ENCODE data around the gene CDH18. TPM values are rescaled to one million over a fixed set of nuclear protein-coding genes. Genes with fewer than 3 reads are reported as not detected.

Gene CDH18
- total RNA-seq, 2 experiments from 2014 or later: not detected

DNA sequence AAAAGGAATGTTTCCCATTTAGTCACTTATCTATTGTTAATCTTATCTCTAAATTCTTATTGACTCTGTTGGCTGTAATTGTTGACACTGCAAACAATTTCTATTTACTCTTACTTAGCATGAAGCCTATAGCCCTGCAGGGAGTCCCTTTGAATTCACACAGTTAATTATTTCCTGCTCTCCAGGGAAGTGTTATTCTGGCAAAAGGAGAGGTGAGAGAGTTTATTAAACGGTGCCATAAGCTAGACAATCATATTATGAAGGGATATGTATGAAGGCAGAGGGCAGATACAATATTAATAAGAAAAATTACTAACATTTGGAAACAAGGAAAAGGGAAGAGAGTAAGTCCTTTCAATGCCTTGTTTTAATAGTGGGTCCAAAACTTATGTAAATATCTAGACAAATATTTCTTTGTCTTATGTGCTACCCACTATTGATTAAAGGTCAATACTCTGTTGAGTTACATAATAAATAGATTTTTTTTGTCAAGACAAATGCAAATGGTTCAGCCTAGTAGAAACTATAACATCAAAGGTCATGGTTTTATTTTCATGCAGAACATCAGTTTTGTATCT is 107.1 kb downstream of the CDH18 start:
- Mint-ChIP-seq H3K9me3 (ENCODE audit: insufficient read depth) (peaks cover 9% of the 10 kb centered on the region), H3K4me1 (ENCODE audit: low read depth) (no peaks in the 10 kb centered on the region), H3K36me3 (ENCODE audit: low read depth) (no peaks in the 10 kb centered on the region), H3K27me3 (ENCODE audit: low read depth) (no peaks in the 10 kb centered on the region), H3K4me3 (no peak overlapping the region), H3K27ac (no peak overlapping the region)
- POLR2A ChIA-PET: no interaction called here
- DNase-seq: no peak
- CTCF ChIA-PET: no interaction called here
- ATAC-seq: no peak

- Mint-ChIP-seq H3K4me3 (no peak overlapping the region), H3K27ac (no peak overlapping the region), H3K27me3 (ENCODE audit: low read depth) (no peaks in the 10 kb centered on the region), H3K4me1 (ENCODE audit: low read depth) (no peaks in the 10 kb centered on the region), H3K9me3 (ENCODE audit: insufficient read depth) (peaks cover 9% of the 10 kb centered on the region), H3K36me3 (ENCODE audit: low read depth) (no peaks in the 10 kb centered on the region)
- CTCF ChIA-PET: no interaction called here
- DNase-seq (no peak), ATAC-seq (no peak)
- POLR2A ChIA-PET: no interaction called here
These were observed 107.5 kb downstream of the CDH18 start for GRCh38 chr5:19880458-19880857.

- DNase-seq: no peak
- Mint-ChIP-seq H3K9me3 (ENCODE audit: insufficient read depth) (peaks cover 28% of the 10 kb centered on the region), H3K36me3 (ENCODE audit: low read depth) (no peaks in the 10 kb centered on the region), H3K4me3 (no peak overlapping the region), H3K27me3 (ENCODE audit: low read depth) (no peaks in the 10 kb centered on the region), H3K27ac (no peak overlapping the region), H3K4me1 (ENCODE audit: low read depth) (no peaks in the 10 kb centered on the region)
- CTCF ChIA-PET: no interaction called here
- POLR2A ChIA-PET: no interaction called here
- no peak for ATAC-seq
These were observed 113.2 kb downstream of the CDH18 start for GRCh38 chr5:19874811-19875210.

DNA sequence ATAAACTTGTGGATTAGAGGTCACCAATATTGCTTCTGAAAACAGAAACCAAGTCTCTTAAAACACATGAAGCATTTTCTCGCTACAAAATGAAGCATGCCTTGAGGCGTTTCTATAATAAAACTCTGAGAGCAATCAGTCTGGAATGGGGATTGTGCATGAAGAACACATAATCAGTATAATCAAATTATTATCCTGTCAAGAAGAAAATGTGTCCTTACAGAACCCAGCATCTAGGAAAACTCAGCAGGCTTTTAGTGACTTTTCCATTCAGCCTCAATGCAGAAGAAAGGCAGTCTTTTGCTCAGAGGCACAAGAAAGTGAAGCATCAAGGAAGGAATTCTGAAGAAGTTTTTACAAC is 121.9 kb downstream of the CDH18 start:
- no peak overlapping the region for H3K4me3 Mint-ChIP-seq
- no peaks in the 10 kb centered on the region for H3K27me3 Mint-ChIP-seq (ENCODE audit: low read depth)
- H3K4me1 Mint-ChIP-seq (ENCODE audit: low read depth): no peaks in the 10 kb centered on the region
- H3K27ac Mint-ChIP-seq: no peak overlapping the region
- ChIA-PET POLR2A (no interaction called here), CTCF (no interaction called here)
- peaks cover 29% of the 10 kb centered on the region for H3K9me3 Mint-ChIP-seq (ENCODE audit: insufficient read depth)
- ATAC-seq: no peak
- DNase-seq: no peak
- no peaks in the 10 kb centered on the region for H3K36me3 Mint-ChIP-seq (ENCODE audit: low read depth)

GRCh38 chr5:19865336-19866089 is 122.5 kb downstream of the CDH18 start:
- DNase-seq (no peak), ATAC-seq (no peak)
- ChIA-PET CTCF (no interaction called here), POLR2A (no interaction called here)
- Mint-ChIP-seq H3K4me1 (ENCODE audit: low read depth) (no peaks in the 10 kb centered on the region), H3K27ac (no peak overlapping the region), H3K36me3 (ENCODE audit: low read depth) (no peaks in the 10 kb centered on the region), H3K27me3 (ENCODE audit: low read depth) (no peaks in the 10 kb centered on the region), H3K9me3 (ENCODE audit: insufficient read depth) (peaks cover 24% of the 10 kb centered on the region), H3K4me3 (no peak overlapping the region)

- H3K27ac Mint-ChIP-seq: no peak overlapping the region
- no peak for DNase-seq
- CTCF ChIA-PET: no interaction called here
- POLR2A ChIA-PET: no interaction called here
- no peaks in the 10 kb centered on the region for H3K4me1 Mint-ChIP-seq (ENCODE audit: low read depth)
- no peaks in the 10 kb centered on the region for H3K27me3 Mint-ChIP-seq (ENCODE audit: low read depth)
- ATAC-seq: no peak
- no peaks in the 10 kb centered on the region for H3K36me3 Mint-ChIP-seq (ENCODE audit: low read depth)
- H3K9me3 Mint-ChIP-seq (ENCODE audit: insufficient read depth): peaks cover 26% of the 10 kb centered on the region
- no peak overlapping the region for H3K4me3 Mint-ChIP-seq
These were observed 125.3 kb downstream of the CDH18 start for GRCh38 chr5:19862711-19863110.

GRCh38 chr5:19859020-19859419 is 129.0 kb downstream of the CDH18 start:
- DNase-seq (no peak), ATAC-seq (no peak)
- no peak overlapping the region for H3K27ac Mint-ChIP-seq
- ChIA-PET CTCF (no interaction called here), POLR2A (no interaction called here)
- no peak overlapping the region for H3K4me3 Mint-ChIP-seq
- peaks cover 11% of the 10 kb centered on the region for H3K9me3 Mint-ChIP-seq (ENCODE audit: insufficient read depth)
- H3K36me3 Mint-ChIP-seq (ENCODE audit: low read depth): no peaks in the 10 kb centered on the region
- no peaks in the 10 kb centered on the region for H3K27me3 Mint-ChIP-seq (ENCODE audit: low read depth)
- H3K4me1 Mint-ChIP-seq (ENCODE audit: low read depth): no peaks in the 10 kb centered on the region

- Mint-ChIP-seq H3K4me1 (ENCODE audit: low read depth) (no peaks in the 10 kb centered on the region), H3K9me3 (ENCODE audit: insufficient read depth) (peaks cover 3% of the 10 kb centered on the region), H3K36me3 (ENCODE audit: low read depth) (no peaks in the 10 kb centered on the region), H3K27me3 (ENCODE audit: low read depth) (no peaks in the 10 kb centered on the region), H3K27ac (no peak overlapping the region), H3K4me3 (no peak overlapping the region)
- no peak for ATAC-seq
- CTCF ChIA-PET: no interaction called here
- no peak for DNase-seq
- POLR2A ChIA-PET: no interaction called here
These were observed 132.1 kb downstream of the CDH18 start for GRCh38 chr5:19855931-19856330.

DNA sequence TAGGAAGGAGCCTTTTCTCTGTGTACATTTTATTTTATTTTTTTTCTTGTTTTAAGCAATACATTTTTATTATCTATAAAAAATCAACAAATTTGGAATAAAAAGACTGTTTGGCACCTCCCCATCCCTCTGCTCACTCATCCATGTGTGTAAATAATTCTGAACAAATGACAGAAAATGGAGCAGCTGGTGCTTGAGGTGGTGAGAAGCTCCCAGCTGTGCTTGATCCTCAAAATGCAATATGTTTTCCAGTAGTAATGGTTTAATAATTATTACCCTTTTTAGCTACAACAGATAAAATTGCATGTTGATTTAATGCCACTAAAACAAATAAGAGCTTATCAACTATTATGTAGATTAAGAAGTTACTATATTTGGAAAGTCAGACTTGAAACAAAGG is 132.5 kb downstream of the CDH18 start:
- CTCF ChIA-PET: no interaction called here
- ATAC-seq (no peak), DNase-seq (no peak)
- Mint-ChIP-seq H3K4me3 (no peak overlapping the region), H3K4me1 (ENCODE audit: low read depth) (no peaks in the 10 kb centered on the region), H3K27ac (no peak overlapping the region), H3K27me3 (ENCODE audit: low read depth) (no peaks in the 10 kb centered on the region), H3K9me3 (ENCODE audit: insufficient read depth) (peaks cover 3% of the 10 kb centered on the region), H3K36me3 (ENCODE audit: low read depth) (no peaks in the 10 kb centered on the region)
- POLR2A ChIA-PET: no interaction called here

GRCh38 chr5:19855031-19855430 is 133.0 kb downstream of the CDH18 start:
- Mint-ChIP-seq H3K27ac (no peak overlapping the region), H3K27me3 (ENCODE audit: low read depth) (no peaks in the 10 kb centered on the region), H3K4me3 (no peak overlapping the region), H3K9me3 (ENCODE audit: insufficient read depth) (peaks cover 3% of the 10 kb centered on the region), H3K36me3 (ENCODE audit: low read depth) (no peaks in the 10 kb centered on the region), H3K4me1 (ENCODE audit: low read depth) (no peaks in the 10 kb centered on the region)
- ChIA-PET CTCF (no interaction called here), POLR2A (no interaction called here)
- no peak for DNase-seq
- no peak for ATAC-seq

- ChIA-PET POLR2A (no interaction called here), CTCF (no interaction called here)
- no peak overlapping the region for H3K4me3 Mint-ChIP-seq
- H3K27ac Mint-ChIP-seq: no peak overlapping the region
- no peaks in the 10 kb centered on the region for H3K27me3 Mint-ChIP-seq (ENCODE audit: low read depth)
- peaks cover 3% of the 10 kb centered on the region for H3K9me3 Mint-ChIP-seq (ENCODE audit: insufficient read depth)
- ATAC-seq (no peak), DNase-seq (no peak)
- no peaks in the 10 kb centered on the region for H3K4me1 Mint-ChIP-seq (ENCODE audit: low read depth)
- H3K36me3 Mint-ChIP-seq (ENCODE audit: low read depth): no peaks in the 10 kb centered on the region
These were observed 134.3 kb downstream of the CDH18 start for GRCh38 chr5:19853616-19854240.

- no peak overlapping the region for H3K4me3 Mint-ChIP-seq
- H3K36me3 Mint-ChIP-seq (ENCODE audit: low read depth): peaks cover 4% of the 10 kb centered on the region
- H3K27me3 Mint-ChIP-seq (ENCODE audit: low read depth): no peaks in the 10 kb centered on the region
- ATAC-seq (no peak), DNase-seq (no peak)
- H3K4me1 Mint-ChIP-seq (ENCODE audit: low read depth): no peaks in the 10 kb centered on the region
- ChIA-PET CTCF (no interaction called here), POLR2A (no interaction called here)
- H3K27ac Mint-ChIP-seq: no peak overlapping the region
- H3K9me3 Mint-ChIP-seq (ENCODE audit: insufficient read depth): peaks cover 26% of the 10 kb centered on the region
These were observed 150.3 kb downstream of the CDH18 start for GRCh38 chr5:19837536-19838174.

All from activated CD8-positive, alpha-beta T cell treated with anti-CD3 and anti-CD28 coated beads, Interleukin-2, amount 10 ng/mL, durations not matched to agents 7 days and 5 days (primary cell).